WTC11 (cell line): ENCODE data around the gene SORL1.

Experiments used
- KAT7 ChIP-seq: sonication (generic); formaldehyde crosslinking; IDR thresholded peaks from 2 replicates; pipeline ENCODE4 v1.8.1; 2023; ENCODE audit warnings: missing genetic modification reagents, mild to moderate bottlenecking, borderline replicate concordance
- TF ChIP-seq, protein P1 (sequence below): sonication (generic); formaldehyde crosslinking; IDR thresholded peaks from 2 replicates; pipeline ENCODE4 v1.8.0; 2022; ENCODE audit warnings: mild to moderate bottlenecking, missing genetic modification reagents
- TF ChIP-seq, protein P2 (sequence below): fragments of 200-600 bp; IDR thresholded peaks from 2 replicates; pipeline ENCODE4 v1.8.0; 2022; ENCODE audit warnings: antibody characterized with exemption

DNA sequence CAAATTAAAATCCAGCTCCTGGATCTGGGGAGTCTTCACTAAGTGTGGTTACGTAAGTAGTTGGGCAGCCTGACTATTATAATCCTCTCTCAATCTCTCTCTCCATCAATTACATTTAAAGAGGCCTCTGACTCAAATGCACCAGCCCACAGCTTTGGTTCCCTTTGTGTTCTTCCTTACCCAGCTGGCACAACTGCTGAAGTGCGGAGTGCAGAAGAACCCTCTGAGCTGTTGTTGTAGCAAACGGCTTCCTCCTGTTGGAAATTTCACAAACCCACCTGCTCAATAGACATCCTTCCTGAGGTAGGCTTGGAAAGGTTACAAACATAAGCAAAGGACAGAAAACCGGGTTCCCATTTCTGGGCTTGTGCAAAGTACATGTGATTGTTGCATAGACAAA is 17.0 kb upstream of the SORL1 start:
- TF ChIP-seq, protein P1, sequence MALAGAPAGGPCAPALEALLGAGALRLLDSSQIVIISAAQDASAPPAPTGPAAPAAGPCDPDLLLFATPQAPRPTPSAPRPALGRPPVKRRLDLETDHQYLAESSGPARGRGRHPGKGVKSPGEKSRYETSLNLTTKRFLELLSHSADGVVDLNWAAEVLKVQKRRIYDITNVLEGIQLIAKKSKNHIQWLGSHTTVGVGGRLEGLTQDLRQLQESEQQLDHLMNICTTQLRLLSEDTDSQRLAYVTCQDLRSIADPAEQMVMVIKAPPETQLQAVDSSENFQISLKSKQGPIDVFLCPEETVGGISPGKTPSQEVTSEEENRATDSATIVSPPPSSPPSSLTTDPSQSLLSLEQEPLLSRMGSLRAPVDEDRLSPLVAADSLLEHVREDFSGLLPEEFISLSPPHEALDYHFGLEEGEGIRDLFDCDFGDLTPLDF (CRISPR knock-in tag): no peak
- TF ChIP-seq, protein P2, sequence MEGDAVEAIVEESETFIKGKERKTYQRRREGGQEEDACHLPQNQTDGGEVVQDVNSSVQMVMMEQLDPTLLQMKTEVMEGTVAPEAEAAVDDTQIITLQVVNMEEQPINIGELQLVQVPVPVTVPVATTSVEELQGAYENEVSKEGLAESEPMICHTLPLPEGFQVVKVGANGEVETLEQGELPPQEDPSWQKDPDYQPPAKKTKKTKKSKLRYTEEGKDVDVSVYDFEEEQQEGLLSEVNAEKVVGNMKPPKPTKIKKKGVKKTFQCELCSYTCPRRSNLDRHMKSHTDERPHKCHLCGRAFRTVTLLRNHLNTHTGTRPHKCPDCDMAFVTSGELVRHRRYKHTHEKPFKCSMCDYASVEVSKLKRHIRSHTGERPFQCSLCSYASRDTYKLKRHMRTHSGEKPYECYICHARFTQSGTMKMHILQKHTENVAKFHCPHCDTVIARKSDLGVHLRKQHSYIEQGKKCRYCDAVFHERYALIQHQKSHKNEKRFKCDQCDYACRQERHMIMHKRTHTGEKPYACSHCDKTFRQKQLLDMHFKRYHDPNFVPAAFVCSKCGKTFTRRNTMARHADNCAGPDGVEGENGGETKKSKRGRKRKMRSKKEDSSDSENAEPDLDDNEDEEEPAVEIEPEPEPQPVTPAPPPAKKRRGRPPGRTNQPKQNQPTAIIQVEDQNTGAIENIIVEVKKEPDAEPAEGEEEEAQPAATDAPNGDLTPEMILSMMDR: no peak
- no peak for TF ChIP-seq KAT7 (CRISPR knock-in tag)
